HG03060 (cell line): ENCODE results near the gene TCF20.

Experiments
- ATAC-seq: cut with Tn5 transposase; IDR thresholded peaks from one replicate; pipeline ENCODE4 v1.9.1; 2021; ENCODE audit warnings: low read depth, moderate number of reproducible peaks; ENCODE audit not compliant: unreplicated experiment

TCF20 gene

DNA sequence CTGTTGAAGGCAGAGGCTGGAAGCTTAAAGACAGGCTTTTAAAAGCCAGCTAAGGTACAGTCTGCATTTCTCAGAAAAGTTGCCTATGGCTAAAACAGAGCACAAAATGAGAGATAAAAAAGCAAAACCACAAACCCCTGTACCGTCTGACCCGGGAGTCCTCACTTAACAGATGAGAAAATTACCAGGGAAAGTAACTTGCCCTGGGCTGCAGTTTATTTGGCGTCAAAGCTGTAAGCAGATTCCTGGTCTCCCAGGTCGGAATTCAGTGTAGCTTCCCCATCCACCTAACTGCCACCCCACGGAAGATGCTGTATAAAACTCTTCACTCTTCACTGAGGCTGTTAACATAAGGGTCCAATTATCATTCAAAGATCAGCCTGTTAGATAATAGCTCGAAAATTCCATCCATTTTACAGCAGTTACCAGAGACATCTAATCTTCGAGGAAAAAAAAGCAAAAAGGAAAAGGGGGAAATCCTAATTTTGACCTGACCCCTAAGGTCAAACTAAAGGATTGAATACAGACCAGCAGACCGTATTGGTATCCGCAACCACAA, 1.5 kb downstream of the TCF20 start:
- ATAC-seq, result no peak

- ATAC-seq, result no peak
These were observed 5.1 kb downstream of the TCF20 start for GRCh38 chr22:42265321-42265720.

- ATAC-seq, result no peak
These were observed 6.5 kb downstream of the TCF20 start for GRCh38 chr22:42263944-42264343.

GRCh38 chr22:42262964-42263363, 7.5 kb downstream of the TCF20 start:
- ATAC-seq, result no peak

DNA sequence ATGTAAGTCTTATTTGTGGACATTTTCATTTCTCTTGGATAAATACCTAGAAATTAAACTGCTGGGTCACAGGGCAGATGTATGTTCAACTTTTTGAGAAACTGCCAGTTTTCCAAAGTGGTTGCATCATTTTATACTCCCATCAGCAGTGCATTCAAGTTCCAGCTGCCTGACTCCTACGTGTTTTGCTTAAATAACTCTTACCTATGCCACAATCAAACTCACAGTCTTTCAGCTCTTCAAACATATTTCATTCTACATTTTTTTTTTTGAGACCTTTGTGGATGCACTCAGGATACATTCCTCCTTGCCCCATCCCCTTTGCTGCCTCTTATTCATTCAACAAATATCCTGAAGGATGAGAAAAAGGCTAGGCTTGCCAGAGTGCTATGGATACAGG, 9.2 kb downstream of the TCF20 start:
- no peak for ATAC-seq

GRCh38 chr22:42258126-42258525, 12.3 kb downstream of the TCF20 start:
- ATAC-seq, result no peak

DNA sequence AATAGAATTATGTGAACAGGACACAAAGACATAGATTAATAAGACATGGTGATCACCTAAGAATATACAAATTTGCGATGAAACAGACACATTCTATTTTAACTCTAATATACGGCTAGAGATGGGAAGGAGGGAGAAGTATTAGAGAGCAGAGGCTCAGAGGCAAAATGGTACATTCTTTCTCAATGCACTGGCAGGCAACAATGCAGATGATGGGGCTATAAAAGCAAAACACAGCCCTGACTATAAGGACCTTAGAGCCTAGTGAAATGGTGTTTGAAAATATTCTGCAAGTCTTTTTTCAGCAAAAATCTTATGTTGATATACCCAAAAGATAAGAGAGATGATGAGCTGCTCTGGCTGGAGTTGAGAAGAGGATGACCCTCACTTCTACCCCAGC, 13.1 kb downstream of the TCF20 start:
- no peak for ATAC-seq

DNA sequence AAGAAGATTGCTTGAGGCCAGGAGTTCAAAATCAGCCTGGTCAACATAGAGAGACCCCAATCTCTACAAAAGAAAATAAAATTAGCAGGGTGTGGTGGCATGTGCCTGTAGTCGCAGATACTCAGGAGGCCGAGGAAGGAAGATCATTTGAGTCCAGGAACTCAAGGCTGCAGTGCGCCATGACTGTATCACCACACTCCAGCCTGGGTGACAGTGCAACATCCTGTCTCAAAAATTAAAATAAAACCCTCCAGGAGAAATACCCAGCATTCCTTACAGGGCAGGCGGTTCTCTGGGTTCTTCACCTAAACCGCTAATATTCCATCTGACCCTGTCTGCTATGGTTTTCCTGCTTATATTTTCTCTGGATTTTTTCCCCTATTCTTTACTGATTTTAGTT, 13.5 kb downstream of the TCF20 start:
- no peak for ATAC-seq

DNA sequence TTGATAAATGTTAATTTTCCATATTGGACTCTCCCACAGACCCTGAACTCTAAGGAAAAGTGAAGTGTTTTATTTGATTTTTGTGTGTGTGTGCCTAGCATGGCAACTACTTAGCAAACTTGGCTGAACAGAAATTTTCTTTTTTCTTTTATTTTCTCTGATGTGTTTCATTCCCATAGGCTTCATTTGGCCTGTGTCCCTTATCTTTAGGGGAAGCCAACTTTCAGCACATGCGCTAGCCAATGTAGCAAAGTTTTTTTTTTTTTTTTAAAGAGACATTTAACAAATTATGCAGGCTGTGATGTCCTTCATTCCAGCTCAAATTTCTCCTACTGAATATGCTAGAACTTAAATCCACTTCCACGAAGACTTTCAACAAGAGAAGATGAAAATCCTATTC, 14.2 kb downstream of the TCF20 start:
- ATAC-seq, result no peak

DNA sequence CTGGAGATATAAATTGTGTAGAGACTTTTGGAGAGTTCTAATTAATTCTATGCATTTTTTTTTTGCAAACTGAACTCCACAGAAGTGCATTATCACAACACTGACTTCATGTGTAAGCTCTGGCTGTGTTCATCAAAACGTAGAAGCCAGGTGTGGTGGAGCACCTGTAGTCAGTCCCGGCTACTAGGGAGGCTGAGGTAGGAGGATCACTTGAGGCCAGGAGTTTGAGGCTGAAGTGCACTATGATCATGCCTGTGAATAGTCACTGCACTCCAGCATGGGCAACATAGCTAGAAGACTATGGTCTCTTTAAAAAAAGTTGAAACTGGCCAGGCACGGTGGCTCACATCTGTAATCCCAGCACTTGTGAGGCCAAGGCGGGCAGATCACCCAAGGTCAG, 20.6 kb downstream of the TCF20 start:
- no peak for ATAC-seq

- no peak for ATAC-seq
These were observed 21.5 kb downstream of the TCF20 start for GRCh38 chr22:42248995-42249394.

DNA sequence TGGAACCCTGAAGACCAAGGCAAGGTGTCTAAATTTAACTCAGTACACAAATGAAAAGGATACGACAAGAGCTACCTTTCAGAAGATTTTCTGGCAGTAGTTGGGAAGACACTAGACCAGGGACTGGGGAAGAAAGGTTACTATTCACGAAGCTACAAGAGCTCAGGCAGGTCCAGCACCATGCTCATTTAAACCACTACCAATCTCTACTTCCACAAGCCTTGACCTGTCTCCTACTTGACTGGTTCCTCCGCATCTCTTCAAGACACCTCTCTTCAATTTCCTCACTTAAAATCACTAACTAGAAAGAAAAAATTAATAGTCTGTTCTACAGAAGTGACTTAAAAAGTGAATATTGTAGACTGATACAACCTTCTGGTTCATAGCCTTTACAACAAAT, 22.9 kb downstream of the TCF20 start:
- no peak for ATAC-seq

DNA sequence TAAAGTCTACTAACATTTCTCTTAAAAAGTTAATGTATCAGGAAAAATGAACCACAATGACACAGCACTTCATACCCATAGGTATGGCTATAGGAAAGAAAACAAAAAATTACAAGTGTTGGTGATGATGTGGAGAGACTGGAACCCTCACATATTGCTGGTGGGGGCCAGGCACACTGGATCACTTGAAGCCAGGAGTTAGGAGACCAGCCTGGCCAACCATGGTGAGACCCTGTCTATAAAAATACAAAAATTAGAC, 26.7 kb downstream of the TCF20 start:
- no peak for ATAC-seq

- no peak for ATAC-seq
These were observed 33.6 kb downstream of the TCF20 start for GRCh38 chr22:42236848-42237247.

DNA sequence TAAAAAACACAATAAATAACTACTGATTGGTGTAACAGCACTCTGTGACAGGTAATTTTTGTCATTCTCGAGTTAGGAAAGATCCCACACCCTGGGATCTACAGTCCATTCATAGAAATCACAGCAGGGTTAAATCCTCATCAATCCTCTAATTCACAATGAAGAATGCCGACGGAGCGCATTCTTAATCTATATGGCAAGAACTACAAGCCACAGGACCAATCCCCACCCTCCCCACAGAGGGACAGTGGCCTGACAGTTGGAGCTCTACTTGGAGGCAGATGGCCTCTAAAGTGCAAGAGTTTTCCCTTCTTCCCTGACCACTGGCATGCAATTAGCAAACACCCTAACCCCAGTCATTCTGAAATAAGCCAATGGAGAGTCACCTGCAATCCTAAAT, 34.2 kb downstream of the TCF20 start:
- no peak for ATAC-seq

DNA sequence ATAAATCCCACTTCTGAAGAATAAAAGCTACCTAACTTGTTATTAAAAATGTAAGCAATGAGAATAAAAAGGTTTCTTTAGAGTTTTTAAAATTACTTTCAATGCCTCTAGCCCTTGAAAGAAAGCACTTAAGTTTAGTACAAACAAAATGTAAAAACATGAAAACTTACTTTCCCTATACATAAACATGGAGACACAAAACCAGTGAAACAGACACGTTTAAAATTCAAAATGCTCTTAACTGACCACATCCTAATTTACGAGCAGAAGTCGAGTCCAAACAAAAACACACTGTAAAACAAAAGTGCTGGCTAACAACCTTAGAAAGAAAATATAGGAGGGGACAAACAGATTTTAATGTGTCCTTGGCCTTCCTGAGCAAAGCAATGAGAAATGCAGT, 36.6 kb downstream of the TCF20 start:
- no peak for ATAC-seq

DNA sequence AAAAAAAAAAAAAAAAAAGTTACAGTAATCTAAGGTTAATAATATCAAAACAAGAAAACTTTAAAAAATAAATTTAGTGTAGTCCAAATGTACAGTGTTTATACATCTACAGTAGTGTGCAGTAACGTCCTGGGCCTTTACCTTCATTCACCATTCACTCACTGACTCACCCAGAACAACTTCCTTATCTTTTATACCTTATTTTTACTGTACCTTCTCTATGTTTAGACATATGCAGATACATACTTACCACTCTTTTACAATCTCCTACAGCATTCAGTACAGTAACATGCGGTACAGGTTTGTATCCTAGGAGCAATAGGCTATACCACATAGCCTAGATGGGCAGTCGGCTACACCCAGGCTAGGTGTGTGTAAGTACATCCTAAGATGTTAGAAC, 38.5 kb downstream of the TCF20 start:
- ATAC-seq, result no peak

GRCh38 chr22:42229455-42230149, 40.9 kb downstream of the TCF20 start:
- ATAC-seq, result no peak

- ATAC-seq, result no peak
These were observed 42.0 kb downstream of the TCF20 start for GRCh38 chr22:42228483-42228882.

DNA sequence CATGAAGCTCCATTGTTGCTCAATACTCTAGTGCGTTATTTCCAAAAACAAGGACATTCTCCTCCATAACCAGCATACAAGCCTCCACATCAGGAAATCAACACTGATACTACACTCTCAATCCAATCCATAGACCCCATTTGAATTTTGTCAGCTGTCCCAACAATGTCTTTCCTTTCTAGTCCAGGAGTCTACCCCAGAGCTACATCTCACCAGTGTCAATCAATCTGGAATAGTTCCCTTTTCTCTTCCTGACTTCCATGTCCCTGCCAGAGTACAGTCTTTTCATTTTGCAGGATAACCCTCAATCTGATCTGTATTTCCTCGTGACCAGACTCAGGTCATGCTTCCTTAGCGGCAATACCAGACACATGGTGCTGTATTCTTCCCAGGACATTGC, 43.0 kb downstream of the TCF20 start:
- no peak for ATAC-seq

GRCh38 chr22:42225841-42226240, 44.6 kb downstream of the TCF20 start:
- ATAC-seq, result no peak

DNA sequence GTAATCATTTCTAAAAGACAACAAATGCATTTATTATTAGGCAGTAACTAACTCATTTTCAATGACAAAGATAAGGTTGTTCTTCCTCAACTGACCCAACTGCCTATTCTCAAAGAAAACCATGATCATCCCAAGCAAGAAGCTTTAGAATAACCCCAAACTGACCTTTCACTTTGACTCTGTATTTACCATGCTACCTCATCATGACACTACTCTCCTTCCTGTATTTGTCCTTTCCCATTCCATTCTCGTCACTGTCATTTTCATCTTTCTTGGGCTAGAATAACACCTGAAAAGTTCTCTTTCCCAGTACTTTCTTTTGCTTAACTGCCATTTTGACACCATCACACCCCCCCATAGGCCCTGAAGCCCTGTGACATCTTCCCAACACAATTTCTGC, 48.3 kb downstream of the TCF20 start:
- ATAC-seq, result no peak
